Gastroesophageal sphincter (tissue), 3 donors: ENCODE measurements around the gene IQCB1.

Source experiments
- CTCF ChIP-seq, 4 experiments: fragments of 200-600 bp in 2 of 4; fragments of 450-650 bp in 2 of 4; sonication (generic) in 1 of 4; IDR thresholded peaks; one replicate each; pipeline ENCODE4 v1.5.1; 2017 to 2019; ENCODE audit warnings: antibody characterized with exemption in 4 of 4, mild to moderate bottlenecking in 2 of 4, moderate library complexity in 2 of 4
- EP300 ChIP-seq: sonication (generic); formaldehyde crosslinking; IDR thresholded peaks from one replicate; pipeline ENCODE4 v1.6.1; 2017; ENCODE audit warnings: antibody characterized with exemption, mild to moderate bottlenecking
- POLR2A ChIP-seq, 2 donors: fragments of 450-650 bp; IDR thresholded peaks; one replicate each; pipeline ENCODE4 v1.6.1; 2017; ENCODE audit warnings: antibody characterized with exemption in 2 of 2, mild to moderate bottlenecking in 2 of 2, moderate library complexity in 1 of 2
- POLR2AphosphoS5 ChIP-seq: sonication (generic); formaldehyde crosslinking; IDR thresholded peaks from one replicate; pipeline ENCODE4 v1.6.1; 2017; ENCODE audit warnings: antibody characterized with exemption

- no peak for TF ChIP-seq CTCF (IDR thresholded peaks at IDR 0.05)
- no peak for TF ChIP-seq POLR2AphosphoS5
- TF ChIP-seq POLR2A (IDR thresholded peaks at IDR 0.05) = no peak
- TF ChIP-seq EP300 = no peak
Measured at GRCh38 chr3:121878411-121878810, 43.6 kb upstream of the IQCB1 start.
